ENCODE data around the gene NUTF2.

NUTF2 gene

GRCh38 chr16:67873435-67874370 lies 27.0 kb downstream of the NUTF2 start:
- Histone ChIP-seq H4K8ac (ENCODE audit: low read length) (peak overlapping the region; percentile 81), H2BK15ac (ENCODE audit: low read depth, poor library complexity, severe bottlenecking) (no peak overlapping the region), H2AK5ac (ENCODE audit: low read length, severe bottlenecking) (no peak overlapping the region), H3K9me3 (ENCODE audit: control insufficient read depth, low read length) (no peaks in the 10 kb centered on the region), H3K27ac (ENCODE audit: low read length, poor library complexity, severe bottlenecking) (peak overlapping the region; percentile 36), H2BK120ac (ENCODE audit: low read depth, low read length) (peak overlapping the region; percentile 51), H3K4me1 (ENCODE audit: control insufficient read depth, insufficient read depth, low read depth, low read length) (peaks cover 16% of the 10 kb centered on the region), H2BK5ac (ENCODE audit: low read depth, low read length, poor library complexity, severe bottlenecking) (no peak overlapping the region), H3K23ac (ENCODE audit: low read length in 2 of 2) (no peak overlapping the region), H3K79me1 (replicated peaks; ENCODE audit: low read length, poor library complexity, severe bottlenecking) (peaks cover 38% of the 10 kb centered on the region), H3K9ac (ENCODE audit: low read length) (peak overlapping the region; percentile 98), H3K4me2 (ENCODE audit: low read length, poor library complexity, severe bottlenecking) (peak overlapping the region; percentile 86), H3K4me3 (ENCODE audit: insufficient read depth in 1 of 2, low read depth in 1 of 2, low read length in 2 of 2) (peak overlapping the region; percentile 91 to 98), H3K4ac (ENCODE audit: low read depth in 1 of 2, low read length in 2 of 2) (peak overlapping the region; percentile 15 to 71), H2AFZ (ENCODE audit: low read depth, low read length) (peak overlapping the region; percentile 90), H3K14ac (ENCODE audit: low read length in 2 of 2) (peak overlapping the region in 1 of 2 experiments; percentile 94), H3K27me3 (ENCODE audit: control insufficient read depth in 1 of 2, insufficient read depth in 1 of 2, low read length in 2 of 2) (no peaks in the 10 kb centered on the region), H4K91ac (ENCODE audit: low read length) (peak overlapping the region; percentile 52), H2BK12ac (ENCODE audit: low read length in 2 of 2) (no peak overlapping the region), H3K36me3 (ENCODE audit: control insufficient read depth in 1 of 2, insufficient read depth in 2 of 2, low read depth in 1 of 2, low read length in 2 of 2) (peaks cover 60 to 66% of the 10 kb centered on the region in 2 experiments), H3K18ac (ENCODE audit: low read depth in 1 of 2, low read length in 2 of 2) (peak overlapping the region; percentile 77 to 96)
- WGBS, result 21% methylated on average over 22 of the region's 23 CpGs
- peak; percentile 38 for DNase-seq

GRCh38 chr16:67874372-67874771 lies 27.6 kb downstream of the NUTF2 start:
- 88% methylated on average over 3 of the region's 3 CpGs for WGBS

GRCh38 chr16:67877064-67877463 lies 30.3 kb downstream of the NUTF2 start:
- peaks cover 42% of the 10 kb centered on the region for H3K79me1 ChIP-seq (replicated peaks; ENCODE audit: low read length, poor library complexity, severe bottlenecking)
- H2BK15ac ChIP-seq (ENCODE audit: low read depth, poor library complexity, severe bottlenecking), result no peak overlapping the region
- no peak overlapping the region for H2BK5ac ChIP-seq (ENCODE audit: low read depth, low read length, poor library complexity, severe bottlenecking)
- H3K4me2 ChIP-seq (ENCODE audit: low read length, poor library complexity, severe bottlenecking), result no peak overlapping the region
- no peak overlapping the region for H3K23ac ChIP-seq (ENCODE audit: low read length in 2 of 2)
- no peak overlapping the region for H3K4me3 ChIP-seq (ENCODE audit: insufficient read depth in 1 of 2, low read depth in 1 of 2, low read length in 2 of 2)
- no peak overlapping the region for H3K14ac ChIP-seq (ENCODE audit: low read length in 2 of 2)
- 94% methylated on average over 10 of the region's 11 CpGs for WGBS
- DNase-seq, result no peak
- H2AFZ ChIP-seq (ENCODE audit: low read depth, low read length), result no peak overlapping the region
- H3K18ac ChIP-seq (ENCODE audit: low read depth in 1 of 2, low read length in 2 of 2), result no peak overlapping the region
- H2BK120ac ChIP-seq (ENCODE audit: low read depth, low read length), result no peak overlapping the region
- H4K91ac ChIP-seq (ENCODE audit: low read length), result no peak overlapping the region
- no peak overlapping the region for H4K8ac ChIP-seq (ENCODE audit: low read length)
- H3K27me3 ChIP-seq (ENCODE audit: control insufficient read depth in 1 of 2, insufficient read depth in 1 of 2, low read length in 2 of 2), result no peaks in the 10 kb centered on the region
- H2BK12ac ChIP-seq (ENCODE audit: low read length in 2 of 2), result no peak overlapping the region
- no peaks in the 10 kb centered on the region for H3K9me3 ChIP-seq (ENCODE audit: control insufficient read depth, low read length)
- H3K4ac ChIP-seq (ENCODE audit: low read depth in 1 of 2, low read length in 2 of 2), result no peak overlapping the region
- H3K27ac ChIP-seq (ENCODE audit: low read length, poor library complexity, severe bottlenecking), result no peak overlapping the region
- no peak overlapping the region for H3K9ac ChIP-seq (ENCODE audit: low read length)
- peaks cover 15% of the 10 kb centered on the region for H3K4me1 ChIP-seq (ENCODE audit: control insufficient read depth, insufficient read depth, low read depth, low read length)
- H3K36me3 ChIP-seq (ENCODE audit: control insufficient read depth in 1 of 2, insufficient read depth in 2 of 2, low read depth in 1 of 2, low read length in 2 of 2), result peaks cover 68 to 71% of the 10 kb centered on the region in 2 experiments
- H2AK5ac ChIP-seq (ENCODE audit: low read length, severe bottlenecking), result no peak overlapping the region

More at GRCh38 chr16:67874372-67874771, 27.6 kb downstream of the NUTF2 start:
- Histone ChIP-seq H3K79me1 (replicated peaks; ENCODE audit: low read length, poor library complexity, severe bottlenecking) (peaks cover 41% of the 10 kb centered on the region), H3K9me3 (ENCODE audit: control insufficient read depth, low read length) (no peaks in the 10 kb centered on the region), H3K23ac (ENCODE audit: low read length in 2 of 2) (no peak overlapping the region), H4K8ac (ENCODE audit: low read length) (no peak overlapping the region), H4K91ac (ENCODE audit: low read length) (no peak overlapping the region), H2BK5ac (ENCODE audit: low read depth, low read length, poor library complexity, severe bottlenecking) (no peak overlapping the region), H3K14ac (ENCODE audit: low read length in 2 of 2) (no peak overlapping the region), H3K27me3 (ENCODE audit: control insufficient read depth in 1 of 2, insufficient read depth in 1 of 2, low read length in 2 of 2) (no peaks in the 10 kb centered on the region), H3K4me3 (ENCODE audit: insufficient read depth in 1 of 2, low read depth in 1 of 2, low read length in 2 of 2) (peak overlapping the region; percentile 36 to 98), H3K9ac (ENCODE audit: low read length) (peak overlapping the region; percentile 98), H3K27ac (ENCODE audit: low read length, poor library complexity, severe bottlenecking) (no peak overlapping the region), H2BK15ac (ENCODE audit: low read depth, poor library complexity, severe bottlenecking) (no peak overlapping the region), H3K36me3 (ENCODE audit: control insufficient read depth in 1 of 2, insufficient read depth in 2 of 2, low read depth in 1 of 2, low read length in 2 of 2) (peaks cover 64 to 67% of the 10 kb centered on the region in 2 experiments), H2BK120ac (ENCODE audit: low read depth, low read length) (no peak overlapping the region), H2AK5ac (ENCODE audit: low read length, severe bottlenecking) (no peak overlapping the region), H3K4me2 (ENCODE audit: low read length, poor library complexity, severe bottlenecking) (peak overlapping the region; percentile 86), H3K4ac (ENCODE audit: low read depth in 1 of 2, low read length in 2 of 2) (no peak overlapping the region), H3K18ac (ENCODE audit: low read depth in 1 of 2, low read length in 2 of 2) (no peak overlapping the region), H3K4me1 (ENCODE audit: control insufficient read depth, insufficient read depth, low read depth, low read length) (peaks cover 15% of the 10 kb centered on the region), H2BK12ac (ENCODE audit: low read length in 2 of 2) (no peak overlapping the region), H2AFZ (ENCODE audit: low read depth, low read length) (no peak overlapping the region)
- DNase-seq, result no peak

GRCh38 chr16:67878232-67878631 lies 31.5 kb downstream of the NUTF2 start:
- no peak overlapping the region for H3K27ac ChIP-seq (ENCODE audit: low read length, poor library complexity, severe bottlenecking)
- no peak overlapping the region for H3K18ac ChIP-seq (ENCODE audit: low read depth in 1 of 2, low read length in 2 of 2)
- no peaks in the 10 kb centered on the region for H3K27me3 ChIP-seq (ENCODE audit: control insufficient read depth in 1 of 2, insufficient read depth in 1 of 2, low read length in 2 of 2)
- no peak overlapping the region for H2BK120ac ChIP-seq (ENCODE audit: low read depth, low read length)
- no peak overlapping the region for H3K4me2 ChIP-seq (ENCODE audit: low read length, poor library complexity, severe bottlenecking)
- no peak overlapping the region for H2AK5ac ChIP-seq (ENCODE audit: low read length, severe bottlenecking)
- no peak overlapping the region for H4K91ac ChIP-seq (ENCODE audit: low read length)
- peaks cover 76 to 78% of the 10 kb centered on the region in 2 experiments for H3K36me3 ChIP-seq (ENCODE audit: control insufficient read depth in 1 of 2, insufficient read depth in 2 of 2, low read depth in 1 of 2, low read length in 2 of 2)
- no peak overlapping the region for H3K4ac ChIP-seq (ENCODE audit: low read depth in 1 of 2, low read length in 2 of 2)
- no peak overlapping the region for H3K14ac ChIP-seq (ENCODE audit: low read length in 2 of 2)
- no peak for DNase-seq
- H4K8ac ChIP-seq (ENCODE audit: low read length), result no peak overlapping the region
- peaks cover 39% of the 10 kb centered on the region for H3K79me1 ChIP-seq (replicated peaks; ENCODE audit: low read length, poor library complexity, severe bottlenecking)
- no peak overlapping the region for H3K23ac ChIP-seq (ENCODE audit: low read length in 2 of 2)
- H2BK5ac ChIP-seq (ENCODE audit: low read depth, low read length, poor library complexity, severe bottlenecking), result no peak overlapping the region
- H2AFZ ChIP-seq (ENCODE audit: low read depth, low read length), result no peak overlapping the region
- no peak overlapping the region for H2BK15ac ChIP-seq (ENCODE audit: low read depth, poor library complexity, severe bottlenecking)
- WGBS, result 97% methylated on average over 6 of the region's 6 CpGs
- no peaks in the 10 kb centered on the region for H3K9me3 ChIP-seq (ENCODE audit: control insufficient read depth, low read length)
- H2BK12ac ChIP-seq (ENCODE audit: low read length in 2 of 2), result no peak overlapping the region
- peaks cover 11% of the 10 kb centered on the region for H3K4me1 ChIP-seq (ENCODE audit: control insufficient read depth, insufficient read depth, low read depth, low read length)
- no peak overlapping the region for H3K4me3 ChIP-seq (ENCODE audit: insufficient read depth in 1 of 2, low read depth in 1 of 2, low read length in 2 of 2)
- H3K9ac ChIP-seq (ENCODE audit: low read length), result no peak overlapping the region
